Calu3 (cell line): ENCODE data around the gene TSPAN9. TPM values are rescaled to one million over a fixed set of nuclear protein-coding genes. Genes with fewer than 3 reads are reported as not detected.

Experiments
- BruUV-seq: library from RNA; stranded (reverse); fragments of 400-500 nt; replicated peaks from 2 replicates; lab custom pipeline; 2021; lab: Mats Ljungman, UMichigan
- CTCF ChIA-PET: fragments of 300-600 bp; sonication (Branson Sonifier 250); formaldehyde crosslinking; loops from one replicate; lab custom pipeline; 2022; ENCODE audit warnings: antibody characterized with exemption; lab: Charles Lee
- DNase-seq: peaks from one replicate; pipeline ENCODE4 v3.0.0; 2022
- H3K27ac Mint-ChIP-seq: one replicate; pipeline ENCODE4 v1.8.0; 2022; ENCODE audit warnings: mixed read lengths; ENCODE audit not compliant: unreplicated experiment
- H3K27me3 Mint-ChIP-seq: one replicate; pipeline ENCODE4 v1.8.0; 2022; ENCODE audit warnings: mixed read lengths; ENCODE audit not compliant: unreplicated experiment
- H3K36me3 Mint-ChIP-seq: one replicate; pipeline ENCODE4 v1.8.0; 2022; ENCODE audit warnings: mild to moderate bottlenecking, moderate library complexity, mixed read lengths; ENCODE audit not compliant: insufficient read depth, unreplicated experiment
- H3K4me1 Mint-ChIP-seq: one replicate; pipeline ENCODE4 v1.8.0; 2022; ENCODE audit warnings: mild to moderate bottlenecking, low read depth, mixed read lengths; ENCODE audit not compliant: unreplicated experiment
- H3K4me3 Mint-ChIP-seq: one replicate; pipeline ENCODE4 v1.8.0; 2022; ENCODE audit warnings: mild to moderate bottlenecking, low read depth, moderate library complexity, mixed read lengths; ENCODE audit not compliant: unreplicated experiment
- H3K9me3 Mint-ChIP-seq: one replicate; pipeline ENCODE4 v1.8.0; 2022; ENCODE audit warnings: low read depth, mixed read lengths; ENCODE audit not compliant: unreplicated experiment
- intact Hi-C: fragments of 100-400 bp; cut with micrococcal nuclease; formaldehyde crosslinking; loops from one replicate; pipeline ENCODE4 v1.10.0; 2022; ENCODE audit not compliant: unreplicated experiment
- total RNA-seq: library from RNA; stranded (reverse); gene quantifications from 2 replicates; pipeline ENCODE4 v1.2.3, GENCODE V29; 2022
- TF ChIP-seq, protein P1 (sequence below): fragments of 200-600 bp; IDR thresholded peaks from one replicate; pipeline ENCODE4 v1.8.0; 2022; ENCODE audit warnings: antibody characterized with exemption; ENCODE audit not compliant: unreplicated experiment

The TSPAN9 gene
- total RNA-seq, 1 experiment from 2014 or later = 6.0 TPM

DNA sequence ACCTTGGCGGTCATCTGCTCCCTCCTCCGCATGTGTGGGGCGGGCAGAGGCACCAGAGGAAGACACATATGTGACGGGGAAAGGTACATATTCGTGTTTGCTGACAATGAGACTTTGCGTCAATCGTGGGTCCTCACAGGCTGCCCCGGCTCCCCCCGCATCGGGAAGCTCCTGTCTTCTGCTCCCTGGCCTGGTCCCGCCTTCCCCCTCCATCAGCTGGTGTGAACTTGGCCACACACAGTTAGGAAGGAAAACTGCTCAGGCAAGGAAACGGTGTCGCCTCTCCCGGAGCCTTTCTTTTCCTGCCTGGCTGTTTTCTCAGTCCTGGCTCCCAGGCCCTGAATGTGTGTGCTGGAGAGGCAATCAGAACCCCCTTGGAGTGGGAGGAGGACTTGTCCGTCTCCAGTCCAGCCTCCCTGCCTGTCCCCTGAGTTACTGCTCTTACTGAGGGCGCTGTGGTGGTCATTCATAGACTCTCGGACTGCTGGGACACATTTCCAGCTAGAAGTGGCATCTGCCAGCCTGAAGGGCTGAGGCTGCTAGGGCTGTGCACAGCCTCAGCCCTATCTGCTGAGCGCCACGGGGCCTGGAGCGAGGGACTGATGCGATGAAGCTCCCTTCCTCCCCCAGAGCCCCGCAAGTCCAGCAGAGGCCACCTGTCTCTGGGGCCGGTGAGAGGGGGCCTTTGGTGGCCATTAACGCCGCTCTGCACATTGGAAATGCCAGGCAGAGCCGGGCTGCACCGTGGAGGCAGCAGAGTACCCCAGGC lies 44.2 kb upstream of the TSPAN9 start:
- Mint-ChIP-seq H3K36me3 (peaks cover 7% of the 10 kb centered on the region), H3K4me3 (no peak overlapping the region), H3K27ac (no peak overlapping the region), H3K4me1 (no peaks in the 10 kb centered on the region), H3K9me3 (no peaks in the 10 kb centered on the region), H3K27me3 (no peaks in the 10 kb centered on the region)
- intact Hi-C loops = no loop called here
- TF ChIP-seq, protein P1, sequence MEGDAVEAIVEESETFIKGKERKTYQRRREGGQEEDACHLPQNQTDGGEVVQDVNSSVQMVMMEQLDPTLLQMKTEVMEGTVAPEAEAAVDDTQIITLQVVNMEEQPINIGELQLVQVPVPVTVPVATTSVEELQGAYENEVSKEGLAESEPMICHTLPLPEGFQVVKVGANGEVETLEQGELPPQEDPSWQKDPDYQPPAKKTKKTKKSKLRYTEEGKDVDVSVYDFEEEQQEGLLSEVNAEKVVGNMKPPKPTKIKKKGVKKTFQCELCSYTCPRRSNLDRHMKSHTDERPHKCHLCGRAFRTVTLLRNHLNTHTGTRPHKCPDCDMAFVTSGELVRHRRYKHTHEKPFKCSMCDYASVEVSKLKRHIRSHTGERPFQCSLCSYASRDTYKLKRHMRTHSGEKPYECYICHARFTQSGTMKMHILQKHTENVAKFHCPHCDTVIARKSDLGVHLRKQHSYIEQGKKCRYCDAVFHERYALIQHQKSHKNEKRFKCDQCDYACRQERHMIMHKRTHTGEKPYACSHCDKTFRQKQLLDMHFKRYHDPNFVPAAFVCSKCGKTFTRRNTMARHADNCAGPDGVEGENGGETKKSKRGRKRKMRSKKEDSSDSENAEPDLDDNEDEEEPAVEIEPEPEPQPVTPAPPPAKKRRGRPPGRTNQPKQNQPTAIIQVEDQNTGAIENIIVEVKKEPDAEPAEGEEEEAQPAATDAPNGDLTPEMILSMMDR = no peak
- CTCF ChIA-PET = no interaction called here
- BruUV-seq = no TSS peak
- no peak for DNase-seq

DNA sequence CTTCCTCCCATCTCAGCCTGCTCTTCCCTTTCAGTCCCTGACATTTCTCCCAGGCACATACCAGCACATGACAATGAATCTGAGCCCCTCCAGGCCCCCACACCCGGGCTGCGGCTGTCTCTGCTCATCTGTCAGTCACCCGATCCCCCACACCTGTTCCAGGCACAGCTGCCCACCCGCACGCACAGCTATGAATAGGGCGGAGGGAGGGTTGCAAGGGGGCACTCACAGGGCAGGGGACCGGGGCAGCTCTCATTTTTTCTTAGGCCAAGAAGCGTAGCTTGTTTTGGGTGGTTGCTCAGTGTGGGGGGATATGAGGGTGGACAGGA lies 43.7 kb upstream of the TSPAN9 start:
- TF ChIP-seq, protein P1 = no peak
- CTCF ChIA-PET = no interaction called here
- Mint-ChIP-seq H3K9me3 (no peaks in the 10 kb centered on the region), H3K4me3 (no peak overlapping the region), H3K27me3 (no peaks in the 10 kb centered on the region), H3K4me1 (no peaks in the 10 kb centered on the region), H3K27ac (no peak overlapping the region), H3K36me3 (peaks cover 7% of the 10 kb centered on the region)
- BruUV-seq = no TSS peak
- intact Hi-C loops = no loop called here
- DNase-seq = no peak

DNA sequence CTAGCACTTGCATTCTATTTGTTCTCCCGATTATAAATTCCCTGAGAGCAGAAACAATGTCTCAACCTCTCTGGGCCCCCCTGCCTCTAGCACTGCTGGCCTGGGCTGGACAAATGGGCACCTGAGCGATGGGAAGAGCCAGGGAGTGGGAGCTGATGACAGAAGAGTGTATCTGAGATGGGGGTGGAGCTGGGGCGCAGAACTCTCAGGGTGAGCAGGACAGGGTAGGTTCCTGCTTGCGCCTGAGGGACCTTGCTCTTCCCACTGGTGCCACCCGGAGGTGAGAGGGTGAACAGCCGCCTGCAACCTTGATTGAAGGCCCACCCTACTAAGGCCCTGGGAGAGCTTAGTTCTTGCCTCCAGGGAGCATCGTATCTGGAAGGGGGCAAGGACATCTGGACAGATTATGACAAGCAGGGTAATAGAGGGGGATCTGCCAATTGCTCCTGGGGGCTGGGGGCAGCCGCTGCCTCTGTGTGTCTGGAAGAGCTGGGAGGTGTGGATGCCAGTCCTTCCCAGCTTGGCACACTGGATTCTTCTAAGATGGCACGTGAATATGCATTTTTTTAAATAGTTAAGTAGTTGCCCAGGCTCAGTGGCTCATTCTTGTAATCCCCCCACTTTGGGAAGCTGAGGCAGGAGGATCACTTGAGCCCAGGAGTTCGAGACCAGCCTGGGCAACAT lies 43.0 kb upstream of the TSPAN9 start:
- TF ChIP-seq, protein P1 = peak; percentile 72
- Mint-ChIP-seq H3K36me3 (peaks cover 10% of the 10 kb centered on the region), H3K4me3 (no peak overlapping the region), H3K4me1 (no peaks in the 10 kb centered on the region), H3K9me3 (no peaks in the 10 kb centered on the region), H3K27me3 (no peaks in the 10 kb centered on the region), H3K27ac (no peak overlapping the region)
- CTCF ChIA-PET = interaction anchor here (0.8 kb wide), 2 partner anchors 10 to 149 kb away, joined by 3 to 7 read pairs; no protein-coding TSS in a partner anchor
- no TSS peak for BruUV-seq
- DNase-seq = peak; percentile 71
- intact Hi-C loops = no loop called here

DNA sequence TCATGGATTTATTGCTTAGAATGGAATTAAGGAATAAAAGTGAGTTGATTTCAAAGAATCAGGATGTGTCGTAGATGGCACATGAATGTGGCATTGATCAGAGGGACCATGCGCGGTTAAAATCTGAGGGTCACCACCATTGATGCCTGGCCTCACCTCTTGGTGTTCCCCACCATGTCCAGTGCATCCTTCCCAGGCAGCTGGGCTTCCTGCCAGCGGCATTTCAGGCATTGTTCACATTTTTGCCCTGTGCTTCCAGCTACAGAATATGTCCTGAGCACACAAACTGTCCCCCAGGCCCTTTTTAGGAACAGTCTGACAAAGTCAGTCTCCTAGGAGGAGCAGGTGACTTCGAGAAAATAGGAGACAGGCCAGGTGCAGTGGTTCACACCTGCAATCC lies 42.0 kb upstream of the TSPAN9 start:
- TF ChIP-seq, protein P1 = no peak
- Mint-ChIP-seq H3K27me3 (no peaks in the 10 kb centered on the region), H3K9me3 (no peaks in the 10 kb centered on the region), H3K4me1 (no peaks in the 10 kb centered on the region), H3K4me3 (no peak overlapping the region), H3K36me3 (peaks cover 10% of the 10 kb centered on the region), H3K27ac (no peak overlapping the region)
- BruUV-seq = no TSS peak
- intact Hi-C loops = no loop called here
- no peak for DNase-seq
- CTCF ChIA-PET = interaction anchor here (0.8 kb wide), 1 partner anchor 150 kb away, joined by 7 read pairs; no protein-coding TSS in a partner anchor
